Liver (tissue), 9 donors: ENCODE data around the gene PEAK3. TPM values are rescaled to one million over a fixed set of nuclear protein-coding genes. Genes with fewer than 3 reads are reported as not detected.

Source experiments
- DNase-seq: peaks from one replicate; pipeline ENCODE4 v3.0.0-alpha.2; 2017; ENCODE audit warnings: low spot score
- H3K27ac ChIP-seq, 2 donors: one replicate each; pipeline ENCODE4 v1.7.0; 2013; ENCODE audit warnings: inconsistent platforms in 2 of 2, low read length in 2 of 2, control low read depth in 1 of 2, low read depth in 1 of 2, mild to moderate bottlenecking in 1 of 2
- H3K27me3 ChIP-seq, 4 donors: one replicate each; pipeline versions ENCODE4 v1.6.1 to v1.7.0; 2013; ENCODE audit warnings: low read length in 3 of 4, inconsistent platforms in 1 of 4, mild to moderate bottlenecking in 1 of 4, moderate library complexity in 1 of 4; ENCODE audit not compliant: control insufficient read depth in 4 of 4, insufficient read depth in 4 of 4
- H3K36me3 ChIP-seq, 4 donors: one replicate each; pipeline versions ENCODE4 v1.6.1 to v1.7.0; 2013; ENCODE audit warnings: low read length in 3 of 4, mild to moderate bottlenecking in 3 of 4, low read depth in 1 of 4, moderate library complexity in 1 of 4; ENCODE audit not compliant: control insufficient read depth in 4 of 4, insufficient read depth in 3 of 4
- H3K4me1 ChIP-seq, 4 donors: one replicate each; pipeline versions ENCODE4 v1.6.1 to v1.7.0; 2013; ENCODE audit warnings: low read length in 3 of 4, mild to moderate bottlenecking in 3 of 4, moderate library complexity in 1 of 4; ENCODE audit not compliant: control insufficient read depth in 4 of 4, insufficient read depth in 4 of 4
- H3K4me3 ChIP-seq, 3 donors: one replicate each; pipeline versions ENCODE4 v1.6.1 to v1.7.0; 2013; ENCODE audit warnings: low read length in 3 of 3, control low read depth in 1 of 3, low read depth in 1 of 3, mild to moderate bottlenecking in 1 of 3
- H3K9ac ChIP-seq, 2 donors: one replicate each; pipeline ENCODE4 v1.7.0; 2013; ENCODE audit warnings: low read length in 2 of 2, mild to moderate bottlenecking in 2 of 2, moderate library complexity in 2 of 2, control low read depth in 1 of 2, low read depth in 1 of 2
- H3K9me3 ChIP-seq, 4 donors: one replicate each; pipeline versions ENCODE4 v1.6.1 to v1.7.0; 2013; ENCODE audit warnings: low read length in 3 of 4; ENCODE audit not compliant: control insufficient read depth in 4 of 4
- ATF3 ChIP-seq: IDR thresholded peaks from 2 replicates; pipeline ENCODE4 v1.6.1; 2016; ENCODE audit warnings: antibody characterized with exemption
- CTCF ChIP-seq: fragments of 150-350 bp; IDR thresholded peaks from 2 replicates; pipeline ENCODE4 v1.5.1; 2017; ENCODE audit warnings: improper control_type of control experiment, low read depth, low read length; ENCODE audit not compliant: missing input control
- FOXA1 ChIP-seq: IDR thresholded peaks from 2 replicates; pipeline ENCODE4 v1.6.1; 2016; ENCODE audit warnings: antibody characterized with exemption
- FOXA2 ChIP-seq: IDR thresholded peaks from 2 replicates; pipeline ENCODE4 v1.6.1; 2016; ENCODE audit warnings: antibody characterized with exemption
- HNF4A ChIP-seq, 2 donors: conservative IDR thresholded peaks; 2 replicates each; pipeline ENCODE4 v1.6.1; 2016; ENCODE audit warnings: antibody characterized with exemption in 2 of 2, mild to moderate bottlenecking in 2 of 2
- HNF4G ChIP-seq: IDR thresholded peaks from 2 replicates; pipeline ENCODE4 v1.6.1; 2016; ENCODE audit warnings: antibody characterized with exemption
- JUND ChIP-seq, 2 donors: IDR thresholded peaks; 2 replicates each; pipeline ENCODE4 v1.6.1; 2016; ENCODE audit warnings: antibody characterized with exemption in 2 of 2
- MAX ChIP-seq: IDR thresholded peaks from 2 replicates; pipeline ENCODE4 v1.6.1; 2016; ENCODE audit warnings: antibody characterized with exemption
- NR2F2 ChIP-seq: IDR thresholded peaks from 2 replicates; pipeline ENCODE4 v1.6.1; 2016; ENCODE audit warnings: antibody characterized with exemption
- RAD21 ChIP-seq, 2 donors: IDR thresholded peaks; 2 replicates each; pipeline ENCODE4 v1.6.1; 2016; ENCODE audit warnings: antibody characterized with exemption in 2 of 2, mild to moderate bottlenecking in 2 of 2
- REST ChIP-seq: IDR thresholded peaks from 2 replicates; pipeline ENCODE4 v1.6.1; 2016; ENCODE audit warnings: antibody characterized with exemption, mild to moderate bottlenecking
- RXRA ChIP-seq, 2 donors: IDR thresholded peaks; 2 replicates each; pipeline ENCODE4 v1.6.1; 2017 to 2018; ENCODE audit warnings: antibody characterized with exemption in 2 of 2, mild to moderate bottlenecking in 1 of 2
- SP1 ChIP-seq: IDR thresholded peaks from 2 replicates; pipeline ENCODE4 v1.6.1; 2018; ENCODE audit warnings: antibody characterized with exemption, mild to moderate bottlenecking
- TAF1 ChIP-seq: conservative IDR thresholded peaks from 2 replicates; pipeline ENCODE4 v1.6.1; 2016; ENCODE audit warnings: antibody characterized with exemption, mild to moderate bottlenecking
- YY1 ChIP-seq: IDR thresholded peaks from 2 replicates; pipeline ENCODE4 v1.6.1; 2016; ENCODE audit warnings: antibody characterized with exemption, mild to moderate bottlenecking
- ZBTB33 ChIP-seq: IDR thresholded peaks from 2 replicates; pipeline ENCODE4 v1.6.1; 2016; ENCODE audit warnings: antibody characterized with exemption
- WGBS: extraction: QIAGEN DNeasy Blood & Tissue Kit; methylation state at CpG from one replicate; pipeline ENCODE4 v1.1.7; 2013; 5-methylcytosine and 5-hydroxymethylcytosine counted together
- polyA plus RNA-seq, 2 donors: library from polyadenylated mRNA; stranded (reverse) in 1 of 2; unstranded in 1 of 2; fragments of 200-250 nt in 1 of 2; fragments of >200 nt in 1 of 2; fragmentation: Nextera tagmentation in 1 of 2; extraction: Ambion mirVana in 1 of 2; gene quantifications; one replicate each; pipeline versions ENCODE4 v1.2.1 to v1.2.3, GENCODE V29; 2013 to 2015
- total RNA-seq, 2 donors: library from RNA; depleted of rRNA; stranded (reverse); fragments of >200 nt; gene quantifications; one replicate each; pipeline ENCODE4 v1.2.3, GENCODE V29; 2014
- donor health status: healthy.
- donor health status: healthy.
- donor health status: healthy.
- donor health status: healthy.
- donor health status: healthy.

Gene PEAK3
- total and polyA plus RNA-seq, 4 donors: 0.09 to 0.67 (median 0.31) TPM

GRCh38 chr19:2329149-2329478, 47.1 kb upstream of the PEAK3 start:
- Histone ChIP-seq H3K9me3 (no peaks in the 10 kb centered on the region), H3K4me1 (peaks cover 16 to 40% (median 33%) of the 10 kb centered on the region in 4 donors), H3K36me3 (peaks cover 0 to 4% (median 0%) of the 10 kb centered on the region in 4 donors), H3K27ac (peak overlapping the region in 1 of 2 donors; percentile 62), H3K4me3 (peak overlapping the region; percentile 86 to 96 (median 90)), H3K9ac (peak overlapping the region in 1 of 2 donors; percentile 84), H3K27me3 (no peaks in the 10 kb centered on the region)
- TF ChIP-seq RXRA (IDR thresholded peaks at IDR 0.05) (no peak), FOXA2 (no peak), NR2F2 (no peak), SP1 (no peak), CTCF (no peak), HNF4G (no peak), HNF4A (conservative IDR thresholded peaks at IDR 0.05) (no peak), ZBTB33 (no peak), REST (no peak), JUND (IDR thresholded peaks at IDR 0.05) (no peak), YY1 (no peak), FOXA1 (no peak), TAF1 (no peak), ATF3 (no peak), MAX (no peak)
- 6% methylated on average over 16 of the region's 16 CpGs for WGBS
- DNase-seq: no peak

- peak within 1 kb of the TSS; percentile 11 to 62 for H3K27ac ChIP-seq
- TF ChIP-seq YY1: peak; percentile 98
- TF ChIP-seq RXRA (IDR thresholded peaks at IDR 0.05): no peak
- TF ChIP-seq JUND (IDR thresholded peaks at IDR 0.05): no peak
- peak in 1 of 2 donors; percentile 23 for TF ChIP-seq RAD21 (IDR thresholded peaks at IDR 0.05)
- TF ChIP-seq SP1: no peak
- H3K9me3 ChIP-seq: no peaks in the 10 kb centered on the region
- DNase-seq: peak; percentile 94
- H3K27me3 ChIP-seq: no peaks in the 10 kb centered on the region
- peak within 1 kb of the TSS; percentile 51 to 84 for H3K9ac ChIP-seq
- H3K4me3 ChIP-seq: peak within 1 kb of the TSS; percentile 86 to 96 (median 90)
- WGBS: under 1% methylated on average over 89 of the region's 89 CpGs
- H3K36me3 ChIP-seq: peaks cover 0 to 6% (median 0%) of the 10 kb centered on the region in 4 donors
- H3K4me1 ChIP-seq: peaks cover 16 to 40% (median 33%) of the 10 kb centered on the region in 4 donors
Measured at GRCh38 chr19:2328401-2329148, 46.6 kb upstream of the PEAK3 start, which contains the start of the genes LSM7 and SPPL2B. Gene LSM7 (minus strand): TSS chr19:2328586. CDS start chr19:2328566, 20 bp downstream. Gene SPPL2B (plus strand): TSS chr19:2328684. CDS start chr19:2328710, 26 bp downstream.
